HG02798 (cell line): Measurements from ENCODE around the gene POU3F4.

Experiments
- ATAC-seq: cut with Tn5 transposase; IDR thresholded peaks from one replicate; pipeline ENCODE4 v1.9.1; 2021; ENCODE audit warnings: mild to moderate bottlenecking; ENCODE audit not compliant: unreplicated experiment, poor library complexity

The POU3F4 gene

GRCh38 chrX:83508006-83508405 is at the start of gene POU3F4:
TSS of gene POU3F4 (plus strand) at chrX:83508290. CDS start at chrX:83508325, 35 bp downstream.
- peak; percentile 84 for ATAC-seq

- ATAC-seq = peak; percentile 67
These were observed 38.5 kb upstream of the POU3F4 start for GRCh38 chrX:83469551-83469950.

- ATAC-seq = no peak
These were observed 12.2 kb upstream of the POU3F4 start for GRCh38 chrX:83495898-83496297.

- ATAC-seq = no peak
These were observed 7.1 kb upstream of the POU3F4 start for GRCh38 chrX:83501003-83501402.

GRCh38 chrX:83501530-83501929 is 6.6 kb upstream of the POU3F4 start:
- no peak for ATAC-seq

GRCh38 chrX:83504721-83505479 is 3.2 kb upstream of the POU3F4 start:
- no peak for ATAC-seq

GRCh38 chrX:83508526-83509253 is 600 bp downstream of the POU3F4 start:
- no peak for ATAC-seq

- no peak for ATAC-seq
These were observed 1.2 kb downstream of the POU3F4 start for GRCh38 chrX:83509254-83509801.

GRCh38 chrX:83510510-83511062 is 2.5 kb downstream of the POU3F4 start:
- no peak for ATAC-seq

GRCh38 chrX:83511208-83511607 is 3.1 kb downstream of the POU3F4 start:
- ATAC-seq = no peak

- no peak for ATAC-seq
These were observed 4.0 kb downstream of the POU3F4 start for GRCh38 chrX:83512111-83512510.

GRCh38 chrX:83516597-83516996 is 8.5 kb downstream of the POU3F4 start:
- ATAC-seq = no peak

GRCh38 chrX:83521905-83522304 is 13.8 kb downstream of the POU3F4 start:
- ATAC-seq = no peak

- ATAC-seq = no peak
These were observed 21.9 kb downstream of the POU3F4 start for GRCh38 chrX:83529950-83530349.

- peak; percentile 75 for ATAC-seq
These were observed 27.5 kb downstream of the POU3F4 start for GRCh38 chrX:83535417-83536196.
